DND-41 (cell line): Measurements from ENCODE around the gene MAST3.

ENCODE experiments used
- CTCF ChIP-seq: IDR thresholded peaks from 2 replicates; pipeline ENCODE4 v1.5.1; 2012; ENCODE audit warnings: borderline replicate concordance, low read length, moderate library complexity, mild to moderate bottlenecking; ENCODE audit not compliant: poor library complexity, severe bottlenecking; ENCODE audit errors: extremely low read depth
- EZH2 ChIP-seq: IDR thresholded peaks from 3 replicates; pipeline ENCODE4 v1.6.1; 2012; ENCODE audit warnings: borderline replicate concordance, low read depth, mild to moderate bottlenecking, moderate library complexity, low read length, inconsistent platforms; ENCODE audit not compliant: severe bottlenecking

DNA sequence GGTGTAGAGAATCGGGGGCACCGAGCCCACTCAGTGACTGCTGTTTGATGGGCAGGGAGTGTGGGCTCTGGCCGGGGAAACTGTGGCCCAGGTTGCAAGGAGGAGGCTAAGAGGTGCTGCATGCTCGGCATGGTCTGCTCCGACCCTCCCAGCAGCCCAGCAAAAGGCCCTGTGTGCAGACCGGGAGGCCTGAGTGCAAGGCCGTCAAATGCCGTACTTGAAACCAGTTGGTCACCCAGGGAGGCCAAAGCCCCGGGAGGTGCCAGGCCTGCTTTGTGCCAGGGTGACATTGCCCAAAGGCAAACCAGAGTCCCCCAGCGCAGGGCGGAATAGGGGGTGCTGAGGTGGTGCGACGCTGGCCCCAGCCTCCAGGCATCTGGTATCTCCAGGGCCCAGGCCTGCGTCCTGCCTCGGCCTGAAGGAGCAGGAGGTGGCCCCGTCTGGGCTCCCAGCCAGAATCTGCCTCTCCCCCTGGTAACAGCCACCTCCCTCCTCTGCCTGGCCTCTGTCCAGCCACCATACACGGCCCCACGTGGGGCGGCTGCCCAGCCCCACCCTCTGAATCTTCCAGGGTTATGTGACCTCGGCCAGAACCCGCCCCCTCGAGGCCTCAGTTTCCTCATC, 59.4 kb downstream of the MAST3 start:
- TF ChIP-seq CTCF, result no peak
- TF ChIP-seq EZH2, result no peak
